ENCODE results near the gene SPACDR. TPM values are rescaled to one million over a fixed set of nuclear protein-coding genes. Genes with fewer than 3 reads are reported as not detected.

SPACDR gene
- total RNA-seq, 2 donors from 2014 or later, result 0.54 to 0.74 TPM

DNA sequence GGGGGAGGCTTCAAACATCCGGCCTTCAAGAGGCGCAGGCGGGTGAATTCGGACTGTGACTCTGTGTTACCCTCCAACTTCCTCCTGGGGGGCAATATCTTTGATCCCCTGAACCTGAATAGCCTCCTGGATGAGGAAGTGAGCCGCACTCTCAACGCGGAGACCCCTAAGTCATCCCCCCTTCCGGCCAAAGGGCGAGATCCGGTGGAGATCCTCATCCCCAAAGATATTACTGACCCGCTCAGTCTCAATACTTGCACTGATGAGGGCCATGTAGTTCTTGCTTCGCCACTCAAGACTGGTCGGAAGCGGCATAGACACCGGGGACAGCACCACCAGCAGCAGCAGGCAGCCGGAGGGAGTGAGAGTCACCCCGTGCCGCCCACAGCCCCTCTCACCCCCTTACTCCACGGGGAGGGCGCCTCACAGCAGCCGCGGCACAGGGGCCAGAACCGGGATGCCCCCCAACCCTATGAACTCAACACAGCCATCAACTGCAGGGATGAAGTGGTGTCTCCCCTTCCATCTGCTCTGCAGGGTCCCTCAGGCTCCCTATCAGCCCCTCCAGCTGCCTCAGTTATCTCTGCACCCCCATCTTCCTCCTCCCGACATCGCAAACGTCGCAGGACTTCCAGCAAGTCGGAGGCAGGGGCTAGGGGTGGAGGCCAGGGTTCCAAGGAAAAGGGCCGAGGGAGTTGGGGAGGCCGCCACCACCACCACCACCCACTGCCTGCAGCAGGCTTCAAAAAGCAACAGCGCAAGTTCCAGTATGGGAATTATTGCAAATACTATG, 33.4 kb downstream of the SPACDR start:
- peak; percentile 36 for DNase-seq
- TF ChIP-seq, protein P1, sequence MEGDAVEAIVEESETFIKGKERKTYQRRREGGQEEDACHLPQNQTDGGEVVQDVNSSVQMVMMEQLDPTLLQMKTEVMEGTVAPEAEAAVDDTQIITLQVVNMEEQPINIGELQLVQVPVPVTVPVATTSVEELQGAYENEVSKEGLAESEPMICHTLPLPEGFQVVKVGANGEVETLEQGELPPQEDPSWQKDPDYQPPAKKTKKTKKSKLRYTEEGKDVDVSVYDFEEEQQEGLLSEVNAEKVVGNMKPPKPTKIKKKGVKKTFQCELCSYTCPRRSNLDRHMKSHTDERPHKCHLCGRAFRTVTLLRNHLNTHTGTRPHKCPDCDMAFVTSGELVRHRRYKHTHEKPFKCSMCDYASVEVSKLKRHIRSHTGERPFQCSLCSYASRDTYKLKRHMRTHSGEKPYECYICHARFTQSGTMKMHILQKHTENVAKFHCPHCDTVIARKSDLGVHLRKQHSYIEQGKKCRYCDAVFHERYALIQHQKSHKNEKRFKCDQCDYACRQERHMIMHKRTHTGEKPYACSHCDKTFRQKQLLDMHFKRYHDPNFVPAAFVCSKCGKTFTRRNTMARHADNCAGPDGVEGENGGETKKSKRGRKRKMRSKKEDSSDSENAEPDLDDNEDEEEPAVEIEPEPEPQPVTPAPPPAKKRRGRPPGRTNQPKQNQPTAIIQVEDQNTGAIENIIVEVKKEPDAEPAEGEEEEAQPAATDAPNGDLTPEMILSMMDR (IDR thresholded peaks at IDR 0.05), result no peak
- Histone ChIP-seq H3K27me3 (no peaks in the 10 kb centered on the region), H3K9me3 (no peaks in the 10 kb centered on the region), H3K27ac (peak overlapping the region; percentile 100), H3K36me3 (peaks cover 5% of the 10 kb centered on the region), H3K9ac (ENCODE audit: low read depth in 2 of 2, low read length in 2 of 2) (peak overlapping the region; percentile 94 to 98), H3K4me3 (peak overlapping the region; percentile 60), H3K4me1 (peaks cover 10% of the 10 kb centered on the region)
- intact Hi-C loops (cut with DNase I), result no loop called here

- Histone ChIP-seq H3K9ac (ENCODE audit: low read depth in 2 of 2, low read length in 2 of 2) (peak within 1 kb of the TSS; percentile 94 to 98), H3K27me3 (no peaks in the 10 kb centered on the region), H3K9me3 (no peaks in the 10 kb centered on the region), H3K4me1 (peaks cover 6% of the 10 kb centered on the region), H3K27ac (peak within 1 kb of the TSS; percentile 100), H3K36me3 (peaks cover 5% of the 10 kb centered on the region), H3K4me3 (peak within 1 kb of the TSS; percentile 60)
- TF ChIP-seq, protein P1 (IDR thresholded peaks at IDR 0.05), result no peak
- DNase-seq, result peak; percentile 94
- intact Hi-C loops (cut with DNase I), result no loop called here
Measured at GRCh38 chr7:100429637-100430492, 34.2 kb downstream of the SPACDR start, which contains the start of gene MEPCE. MEPCE (plus strand) TSS chr7:100429831; CDS start chr7:100430019, 188 bp downstream.

- intact Hi-C loops (cut with DNase I), result no loop called here
- Histone ChIP-seq H3K27me3 (no peaks in the 10 kb centered on the region), H3K36me3 (no peaks in the 10 kb centered on the region), H3K4me3 (peak overlapping the region; percentile 60), H3K27ac (peak overlapping the region; percentile 100), H3K9ac (ENCODE audit: low read depth in 2 of 2, low read length in 2 of 2) (peak overlapping the region; percentile 94 to 98), H3K4me1 (no peaks in the 10 kb centered on the region), H3K9me3 (no peaks in the 10 kb centered on the region)
- DNase-seq, result peak; percentile 100
- TF ChIP-seq, protein P1 (IDR thresholded peaks at IDR 0.05), result no peak
Measured at GRCh38 chr7:100428967-100429636, 35.0 kb downstream of the SPACDR start.

- peak within 1 kb of the TSS; percentile 100 for H3K27ac ChIP-seq
- no peaks in the 10 kb centered on the region for H3K36me3 ChIP-seq
- intact Hi-C loops (cut with DNase I), result no loop called here
- peak within 1 kb of the TSS; percentile 94 to 98 for H3K9ac ChIP-seq (ENCODE audit: low read depth in 2 of 2, low read length in 2 of 2)
- H3K4me1 ChIP-seq, result no peaks in the 10 kb centered on the region
- peak; percentile 95 for DNase-seq
- no peaks in the 10 kb centered on the region for H3K27me3 ChIP-seq
- peak within 1 kb of the TSS; percentile 60 for H3K4me3 ChIP-seq
- TF ChIP-seq, protein P1 (IDR thresholded peaks at IDR 0.05), result no peak
- no peaks in the 10 kb centered on the region for H3K9me3 ChIP-seq
Measured at GRCh38 chr7:100428199-100428966, 35.7 kb downstream of the SPACDR start, which contains the start of gene ZCWPW1. ZCWPW1 (minus strand) TSS chr7:100428703; CDS start chr7:100420649, 8,054 bp downstream.
